Esophagus muscularis mucosa (tissue), 4 donors: Measurements from ENCODE around the gene TRIM59.

Experiments
- CTCF ChIP-seq, 3 experiments: fragments of 200-600 bp in 2 of 3; fragments of 450-650 bp in 1 of 3; sonication (generic) in 2 of 3; IDR thresholded peaks; one replicate each; pipeline ENCODE4 v1.5.1; 2017 to 2019; ENCODE audit warnings: antibody characterized with exemption in 3 of 3, mild to moderate bottlenecking in 2 of 3, moderate library complexity in 1 of 3
- EP300 ChIP-seq: sonication (generic); formaldehyde crosslinking; IDR thresholded peaks from one replicate; pipeline ENCODE4 v1.6.1; 2017; ENCODE audit warnings: antibody characterized with exemption
- POLR2A ChIP-seq: fragments of 450-650 bp; IDR thresholded peaks from one replicate; pipeline ENCODE4 v1.6.1; 2017; ENCODE audit warnings: antibody characterized with exemption, moderate library complexity, mild to moderate bottlenecking, low read depth
- POLR2AphosphoS5 ChIP-seq, 2 donors: sonication (generic); formaldehyde crosslinking; IDR thresholded peaks; one replicate each; pipeline ENCODE4 v1.6.1; 2017; ENCODE audit warnings: antibody characterized with exemption in 2 of 2

- TF ChIP-seq CTCF (IDR thresholded peaks at IDR 0.05) (no peak), EP300 (no peak), POLR2A (no peak), POLR2AphosphoS5 (IDR thresholded peaks at IDR 0.05) (no peak)
Measured at GRCh38 chr3:160393346-160394008, 56.1 kb downstream of the TRIM59 start.
